T-helper 2 cell (primary cell): Measurements from ENCODE around the gene HIVEP3.
"Not testable (repeated sequence)": the region's sequence is repeated elsewhere in the genome, so short reads cannot be mapped to it uniquely, and the experiment has no call there.

Experiments
- DNase-seq, 5 experiments: peaks; one replicate each; pipeline versions ENCODE4 v3.0.0 to v3.0.0-alpha.2; 2012 to 2022

Gene HIVEP3

GRCh38 chr1:41580021-41580420 lies 338.7 kb downstream of the HIVEP3 start:
- no peak for DNase-seq

- no peak for DNase-seq
These were observed 339.9 kb downstream of the HIVEP3 start for GRCh38 chr1:41578712-41579335.

GRCh38 chr1:41576620-41577019 lies 342.1 kb downstream of the HIVEP3 start:
- DNase-seq, result no peak

GRCh38 chr1:41576206-41576605 lies 342.5 kb downstream of the HIVEP3 start:
- DNase-seq, result no peak

GRCh38 chr1:41574842-41575241 lies 343.9 kb downstream of the HIVEP3 start:
- no peak for DNase-seq

- DNase-seq, result peak; percentile 35 to 85 (median 64)
These were observed 344.7 kb downstream of the HIVEP3 start for GRCh38 chr1:41573785-41574713.

GRCh38 chr1:41573194-41573593 lies 345.5 kb downstream of the HIVEP3 start:
- no peak for DNase-seq

GRCh38 chr1:41572224-41572623 lies 346.5 kb downstream of the HIVEP3 start:
- no peak for DNase-seq

GRCh38 chr1:41571041-41571440 lies 347.7 kb downstream of the HIVEP3 start:
- DNase-seq, result no peak

- no peak for DNase-seq
These were observed 350.5 kb downstream of the HIVEP3 start for GRCh38 chr1:41568204-41568603.

- no peak for DNase-seq
These were observed 351.8 kb downstream of the HIVEP3 start for GRCh38 chr1:41566969-41567368.

- DNase-seq, result no peak
These were observed 352.3 kb downstream of the HIVEP3 start for GRCh38 chr1:41566274-41566885.

- no peak for DNase-seq
These were observed 353.8 kb downstream of the HIVEP3 start for GRCh38 chr1:41564741-41565475.

GRCh38 chr1:41562328-41562727 lies 356.4 kb downstream of the HIVEP3 start:
- no peak for DNase-seq

- DNase-seq, result no peak
These were observed 357.8 kb downstream of the HIVEP3 start for GRCh38 chr1:41560931-41561330.

GRCh38 chr1:41560496-41560895 lies 358.2 kb downstream of the HIVEP3 start:
- no peak for DNase-seq

- DNase-seq, result no peak
These were observed 359.4 kb downstream of the HIVEP3 start for GRCh38 chr1:41559331-41559730.

GRCh38 chr1:41558761-41559171 lies 360.0 kb downstream of the HIVEP3 start:
- DNase-seq, result no peak

- no peak for DNase-seq
These were observed 360.8 kb downstream of the HIVEP3 start for GRCh38 chr1:41557751-41558455.

- not testable (repeated sequence) for DNase-seq
These were observed 364.0 kb downstream of the HIVEP3 start for GRCh38 chr1:41554746-41555145.

GRCh38 chr1:41547781-41548560 lies 370.8 kb downstream of the HIVEP3 start:
- no peak for DNase-seq
